ENCODE measurements around the gene DUSP7.

DNA sequence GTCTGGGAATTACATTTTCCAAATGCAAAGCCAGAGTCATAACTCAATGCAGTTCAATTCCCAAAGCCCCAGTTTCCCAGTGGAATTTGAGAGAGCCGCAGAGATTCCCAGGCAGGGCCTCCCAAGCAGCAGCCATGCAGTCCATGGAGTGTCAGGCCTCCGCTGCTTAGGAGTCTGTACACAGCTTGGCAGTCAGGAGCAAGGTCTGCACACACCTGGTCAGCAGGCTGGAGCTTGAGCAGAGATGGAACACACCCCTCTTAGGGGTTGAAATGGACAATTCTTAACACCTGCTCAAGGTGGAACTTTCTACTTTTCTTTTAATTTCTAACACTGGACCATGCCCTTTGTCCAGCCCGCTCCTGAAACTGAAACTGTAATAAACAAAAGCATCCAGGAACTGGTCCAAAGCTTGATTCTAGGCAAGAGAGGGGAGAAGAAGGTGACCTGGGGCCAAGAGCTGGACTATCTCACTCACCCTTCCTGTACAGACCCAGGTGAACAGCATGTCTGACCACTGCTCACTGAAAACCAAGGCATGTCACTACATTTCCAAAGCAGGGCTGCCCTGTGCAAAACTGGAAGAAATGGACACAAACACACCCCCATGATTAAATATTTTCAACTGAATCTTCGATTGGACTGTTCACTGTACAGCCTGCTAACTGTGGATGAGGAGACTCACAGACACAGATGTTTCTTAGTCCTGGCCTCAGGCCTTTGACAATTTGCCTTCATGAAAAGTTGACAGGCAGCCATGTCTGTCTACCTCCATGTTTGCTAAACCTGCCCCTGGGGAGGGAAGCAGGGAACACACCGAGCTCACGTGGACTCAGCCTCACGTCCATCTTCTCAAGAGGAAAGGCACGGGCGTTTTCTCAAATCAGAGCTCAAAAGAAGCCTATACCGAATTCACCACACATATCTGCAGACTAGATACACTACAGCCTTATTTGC is 48.6 kb upstream of the DUSP7 start:
- TF ChIP-seq, protein P1, sequence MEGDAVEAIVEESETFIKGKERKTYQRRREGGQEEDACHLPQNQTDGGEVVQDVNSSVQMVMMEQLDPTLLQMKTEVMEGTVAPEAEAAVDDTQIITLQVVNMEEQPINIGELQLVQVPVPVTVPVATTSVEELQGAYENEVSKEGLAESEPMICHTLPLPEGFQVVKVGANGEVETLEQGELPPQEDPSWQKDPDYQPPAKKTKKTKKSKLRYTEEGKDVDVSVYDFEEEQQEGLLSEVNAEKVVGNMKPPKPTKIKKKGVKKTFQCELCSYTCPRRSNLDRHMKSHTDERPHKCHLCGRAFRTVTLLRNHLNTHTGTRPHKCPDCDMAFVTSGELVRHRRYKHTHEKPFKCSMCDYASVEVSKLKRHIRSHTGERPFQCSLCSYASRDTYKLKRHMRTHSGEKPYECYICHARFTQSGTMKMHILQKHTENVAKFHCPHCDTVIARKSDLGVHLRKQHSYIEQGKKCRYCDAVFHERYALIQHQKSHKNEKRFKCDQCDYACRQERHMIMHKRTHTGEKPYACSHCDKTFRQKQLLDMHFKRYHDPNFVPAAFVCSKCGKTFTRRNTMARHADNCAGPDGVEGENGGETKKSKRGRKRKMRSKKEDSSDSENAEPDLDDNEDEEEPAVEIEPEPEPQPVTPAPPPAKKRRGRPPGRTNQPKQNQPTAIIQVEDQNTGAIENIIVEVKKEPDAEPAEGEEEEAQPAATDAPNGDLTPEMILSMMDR (IDR thresholded peaks at IDR 0.05): no peak
- TF ChIP-seq POLR2A (IDR thresholded peaks at IDR 0.05): no peak
- TF ChIP-seq POLR2AphosphoS5 (IDR thresholded peaks at IDR 0.05): no peak
- no peak for TF ChIP-seq EP300 (IDR thresholded peaks at IDR 0.05; ENCODE audit: low read depth)

Data from transverse colon (tissue), 4 donors.